NCI-H2029 (cell line): ENCODE results near the gene DENND5B.
A peak's percentile ranks its signal among the peaks of the same experiment; 100 is the strongest.
"Not testable (repeated sequence)": the region's sequence is repeated elsewhere in the genome, so short reads cannot be mapped to it uniquely, and the experiment has no call there.

Experiments
- DNase-seq: peaks from one replicate; lab custom pipeline; 2025; lab: John Stamatoyannopoulos, UW

DENND5B gene

GRCh38 chr12:31590642-31591379, at the start of gene DENND5B:
Gene DENND5B (minus strand): TSS chr12:31591136. CDS start chr12:31590832, 304 bp downstream.
- DNase-seq = peak; percentile 18

- DNase-seq = no peak
These were observed 43.7 kb upstream of the DENND5B start for GRCh38 chr12:31634620-31635019.

GRCh38 chr12:31633464-31633863, 42.5 kb upstream of the DENND5B start:
- no peak for DNase-seq

- no peak for DNase-seq
These were observed 40.9 kb upstream of the DENND5B start for GRCh38 chr12:31631809-31632208.

- DNase-seq = no peak
These were observed 40.2 kb upstream of the DENND5B start for GRCh38 chr12:31631023-31631724.

- no peak for DNase-seq
These were observed 39.1 kb upstream of the DENND5B start for GRCh38 chr12:31629756-31630732.

- DNase-seq = no peak
These were observed 36.6 kb upstream of the DENND5B start for GRCh38 chr12:31627456-31628054.

- DNase-seq = no peak
These were observed 35.5 kb upstream of the DENND5B start for GRCh38 chr12:31626270-31626995.

GRCh38 chr12:31622038-31622437, 31.1 kb upstream of the DENND5B start:
- DNase-seq = no peak

- DNase-seq = no peak
These were observed 29.4 kb upstream of the DENND5B start for GRCh38 chr12:31620311-31620710.

GRCh38 chr12:31618228-31619025, 27.5 kb upstream of the DENND5B start:
- no peak for DNase-seq

- DNase-seq = no peak
These were observed 21.9 kb upstream of the DENND5B start for GRCh38 chr12:31612819-31613218.

- DNase-seq = not testable (repeated sequence)
These were observed 17.4 kb upstream of the DENND5B start for GRCh38 chr12:31608299-31608698.

GRCh38 chr12:31605531-31605930, 14.6 kb upstream of the DENND5B start:
- no peak for DNase-seq

GRCh38 chr12:31603546-31604009, 12.6 kb upstream of the DENND5B start:
- no peak for DNase-seq

GRCh38 chr12:31600750-31601149, 9.8 kb upstream of the DENND5B start:
- no peak for DNase-seq

GRCh38 chr12:31600252-31600651, 9.3 kb upstream of the DENND5B start:
- DNase-seq = no peak

GRCh38 chr12:31599053-31599452, 8.1 kb upstream of the DENND5B start:
- no peak for DNase-seq

GRCh38 chr12:31597066-31597465, 6.1 kb upstream of the DENND5B start:
- DNase-seq = no peak

- no peak for DNase-seq
These were observed 3.7 kb upstream of the DENND5B start for GRCh38 chr12:31594681-31595080.
